HEK293 (cell line): ENCODE results near the gene GAL3ST3.
A peak's percentile ranks its signal among the peaks of the same experiment; 100 is the strongest.

ENCODE experiments used
- CTCF ChIA-PET: fragments of 350-600 bp; formaldehyde crosslinking; extraction: SDS; loops from one replicate; lab custom pipeline; 2021; ENCODE audit warnings: antibody characterized with exemption; lab: Yijun Ruan, JAX
- POLR2A ChIA-PET: fragments of 300-600 bp; formaldehyde crosslinking; extraction: SDS; loops from one replicate; lab custom pipeline; 2020; ENCODE audit warnings: antibody characterized with exemption, inconsistent platforms; lab: Yijun Ruan, JAX
- H3K27ac ChIP-seq: fragments of 200-500 bp; sonication (Bioruptor generic); 2 replicates; pipeline ENCODE4 v1.5.1; 2014; ENCODE audit warnings: low read depth, low read length, control low read depth, inconsistent platforms; ENCODE audit errors: extremely low read depth
- H3K36me3 ChIP-seq, 2 experiments: fragments of 200-500 bp in 1 of 2; sonication (Bioruptor generic) in 1 of 2; 1 replicate in 1 of 2; 2 replicates in 1 of 2; pipeline ENCODE4 v1.5.1; 2014 to 2017; ENCODE audit warnings: inconsistent platforms in 2 of 2, low read length in 2 of 2; ENCODE audit not compliant: control insufficient read depth in 2 of 2, insufficient read depth in 1 of 2
- H3K4me1 ChIP-seq: fragments of 200-500 bp; sonication (Bioruptor generic); 2 replicates; pipeline ENCODE4 v1.5.1; 2014; ENCODE audit warnings: mild to moderate bottlenecking, low read length, inconsistent platforms; ENCODE audit not compliant: control insufficient read depth, insufficient read depth
- H3K4me3 ChIP-seq: 2 replicates; pipeline ENCODE4 v1.5.1; 2011; ENCODE audit warnings: low read depth, mild to moderate bottlenecking, control low read depth, low read length, moderate library complexity
- H3K9me3 ChIP-seq: fragments of 200-500 bp; sonication (Bioruptor generic); 2 replicates; pipeline ENCODE4 v1.5.1; 2014; ENCODE audit warnings: low read depth, low read length, inconsistent platforms; ENCODE audit not compliant: control insufficient read depth, insufficient read depth
- GLIS1 ChIP-seq: fragments of 450-650 bp; formaldehyde crosslinking; IDR thresholded peaks from 2 replicates; pipeline ENCODE4 v1.5.1; 2016; ENCODE audit warnings: missing biosample characterization, missing genetic modification characterization
- GLIS2 ChIP-seq: fragments of 450-650 bp; formaldehyde crosslinking; IDR thresholded peaks from 2 replicates; pipeline ENCODE4 v1.5.1; 2016; ENCODE audit warnings: missing biosample characterization, missing genetic modification characterization
- KLF16 ChIP-seq: fragments of 450-650 bp; formaldehyde crosslinking; IDR thresholded peaks from 2 replicates; pipeline ENCODE4 v1.5.1; 2017; ENCODE audit warnings: missing biosample characterization, missing genetic modification characterization
- KLF9 ChIP-seq: fragments of 450-650 bp; formaldehyde crosslinking; IDR thresholded peaks from 2 replicates; pipeline ENCODE4 v1.5.1; 2016; ENCODE audit warnings: missing biosample characterization, missing genetic modification characterization, low read depth
- MEIS1 ChIP-seq: sonication (generic); formaldehyde crosslinking; IDR thresholded peaks from 2 replicates; pipeline ENCODE4 v1.8.1; 2022; ENCODE audit warnings: missing genetic modification reagents, mild to moderate bottlenecking, borderline replicate concordance
- SCRT1 ChIP-seq: fragments of 450-650 bp; formaldehyde crosslinking; IDR thresholded peaks from 2 replicates; pipeline ENCODE4 v1.5.1; 2016; ENCODE audit warnings: missing biosample characterization, missing genetic modification characterization, borderline replicate concordance
- SCRT2 ChIP-seq: fragments of 450-650 bp; formaldehyde crosslinking; IDR thresholded peaks from 2 replicates; pipeline ENCODE4 v1.5.1; 2016; ENCODE audit warnings: missing biosample characterization, missing genetic modification characterization
- SP3 ChIP-seq: fragments of 450-650 bp; formaldehyde crosslinking; IDR thresholded peaks from 2 replicates; pipeline ENCODE4 v1.5.1; 2016; ENCODE audit warnings: missing biosample characterization, missing genetic modification characterization
- SP7 ChIP-seq: fragments of 450-650 bp; formaldehyde crosslinking; IDR thresholded peaks from 2 replicates; pipeline ENCODE4 v1.5.1; 2016; ENCODE audit warnings: missing biosample characterization, missing genetic modification characterization
- ZBTB17 ChIP-seq: fragments of 450-650 bp; formaldehyde crosslinking; IDR thresholded peaks from 2 replicates; pipeline ENCODE4 v1.5.1; 2016; ENCODE audit warnings: missing biosample characterization, missing genetic modification characterization
- ZEB2 ChIP-seq: fragments of 450-650 bp; formaldehyde crosslinking; IDR thresholded peaks from 2 replicates; pipeline ENCODE4 v1.5.1; 2016; ENCODE audit warnings: missing biosample characterization, missing genetic modification characterization
- ZNF23 ChIP-seq: fragments of 450-650 bp; formaldehyde crosslinking; IDR thresholded peaks from 2 replicates; pipeline ENCODE4 v1.5.1; 2016; ENCODE audit warnings: missing biosample characterization, missing genetic modification characterization, borderline replicate concordance
- ZNF341 ChIP-seq: fragments of 450-650 bp; formaldehyde crosslinking; IDR thresholded peaks from 2 replicates; pipeline ENCODE4; 2016; ENCODE audit warnings: low read depth, missing biosample characterization, missing genetic modification characterization
- ZNF521 ChIP-seq: fragments of 450-650 bp; formaldehyde crosslinking; IDR thresholded peaks from 2 replicates; pipeline ENCODE4 v1.5.1; 2017; ENCODE audit warnings: missing biosample characterization, mild to moderate bottlenecking, missing genetic modification characterization
- ZNF629 ChIP-seq: fragments of 450-650 bp; formaldehyde crosslinking; IDR thresholded peaks from 2 replicates; pipeline ENCODE4 v1.5.1; 2017; ENCODE audit warnings: missing biosample characterization, missing genetic modification characterization
- ZNF654 ChIP-seq: fragments of 450-650 bp; formaldehyde crosslinking; IDR thresholded peaks from 2 replicates; pipeline ENCODE4 v1.5.1; 2016; ENCODE audit warnings: low read depth, missing biosample characterization, missing genetic modification characterization
- ZNF660 ChIP-seq: fragments of 450-650 bp; IDR thresholded peaks from 2 replicates; pipeline ENCODE4 v1.5.1; 2018; ENCODE audit warnings: missing biosample characterization, mild to moderate bottlenecking, missing genetic modification characterization
- TF ChIP-seq, protein P1 (sequence below): fragments of 450-650 bp; formaldehyde crosslinking; IDR thresholded peaks from 2 replicates; pipeline ENCODE4 v1.5.1; 2016; ENCODE audit warnings: missing biosample characterization, missing genetic modification characterization
- TF ChIP-seq, protein P2 (sequence below): fragments of 450-650 bp; formaldehyde crosslinking; IDR thresholded peaks from 2 replicates; pipeline ENCODE4 v1.5.1; 2016; ENCODE audit warnings: missing biosample characterization, missing genetic modification characterization
- TF ChIP-seq, protein P3 (sequence below): fragments of 450-650 bp; formaldehyde crosslinking; IDR thresholded peaks from 2 replicates; pipeline ENCODE4 v1.5.1; 2016; ENCODE audit warnings: missing biosample characterization, missing genetic modification characterization
- TF ChIP-seq, protein P4 (sequence below): fragments of 450-650 bp; formaldehyde crosslinking; IDR thresholded peaks from 2 replicates; pipeline ENCODE4 v1.5.1; 2016; ENCODE audit warnings: missing biosample characterization, missing genetic modification characterization
- TF ChIP-seq, protein P5 (sequence below): fragments of 450-650 bp; IDR thresholded peaks from 2 replicates; pipeline ENCODE4 v1.5.1; 2018; ENCODE audit warnings: missing biosample characterization, mild to moderate bottlenecking, missing genetic modification characterization
- TF ChIP-seq, protein P6 (sequence below): fragments of 450-650 bp; formaldehyde crosslinking; IDR thresholded peaks from 2 replicates; pipeline ENCODE4 v1.5.1; 2016; ENCODE audit warnings: missing biosample characterization, missing genetic modification characterization

GAL3ST3 gene

DNA sequence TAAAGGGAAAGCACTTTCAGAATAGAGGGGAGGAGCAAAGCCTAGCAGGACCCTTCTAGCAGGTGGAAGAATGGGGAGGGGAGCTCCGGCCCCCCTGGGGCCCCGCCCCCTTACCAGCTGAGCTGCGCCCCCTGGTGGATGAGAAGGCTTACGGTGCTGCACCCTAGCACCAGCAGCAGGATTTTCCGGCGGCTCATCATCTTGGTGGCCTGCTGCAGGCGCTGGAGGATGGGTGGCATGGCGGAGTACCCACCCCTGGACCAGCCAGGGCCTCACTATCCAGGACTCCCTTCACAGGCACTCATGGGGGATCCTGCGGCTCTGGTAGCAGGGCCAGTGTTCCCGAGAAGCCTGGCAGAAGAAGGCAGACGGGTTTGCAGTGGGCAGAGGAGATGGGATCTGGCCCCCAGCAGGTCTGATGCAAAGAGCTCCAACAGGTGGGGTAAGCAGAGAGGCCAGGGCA is 3.8 kb downstream of the GAL3ST3 start:
- Histone ChIP-seq H3K36me3 (no peaks in the 10 kb centered on the region), H3K27ac (no peak overlapping the region), H3K4me1 (no peaks in the 10 kb centered on the region), H3K4me3 (no peak overlapping the region), H3K9me3 (no peaks in the 10 kb centered on the region)
- TF ChIP-seq ZNF629 (tag by site-specific recombination), result 0 out of 2 replicates have a peak, but pooled peaks have one; percentile 22
- TF ChIP-seq, protein P1, sequence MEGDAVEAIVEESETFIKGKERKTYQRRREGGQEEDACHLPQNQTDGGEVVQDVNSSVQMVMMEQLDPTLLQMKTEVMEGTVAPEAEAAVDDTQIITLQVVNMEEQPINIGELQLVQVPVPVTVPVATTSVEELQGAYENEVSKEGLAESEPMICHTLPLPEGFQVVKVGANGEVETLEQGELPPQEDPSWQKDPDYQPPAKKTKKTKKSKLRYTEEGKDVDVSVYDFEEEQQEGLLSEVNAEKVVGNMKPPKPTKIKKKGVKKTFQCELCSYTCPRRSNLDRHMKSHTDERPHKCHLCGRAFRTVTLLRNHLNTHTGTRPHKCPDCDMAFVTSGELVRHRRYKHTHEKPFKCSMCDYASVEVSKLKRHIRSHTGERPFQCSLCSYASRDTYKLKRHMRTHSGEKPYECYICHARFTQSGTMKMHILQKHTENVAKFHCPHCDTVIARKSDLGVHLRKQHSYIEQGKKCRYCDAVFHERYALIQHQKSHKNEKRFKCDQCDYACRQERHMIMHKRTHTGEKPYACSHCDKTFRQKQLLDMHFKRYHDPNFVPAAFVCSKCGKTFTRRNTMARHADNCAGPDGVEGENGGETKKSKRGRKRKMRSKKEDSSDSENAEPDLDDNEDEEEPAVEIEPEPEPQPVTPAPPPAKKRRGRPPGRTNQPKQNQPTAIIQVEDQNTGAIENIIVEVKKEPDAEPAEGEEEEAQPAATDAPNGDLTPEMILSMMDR (tag by site-specific recombination), result peak; percentile 78
- TF ChIP-seq, protein P2, sequence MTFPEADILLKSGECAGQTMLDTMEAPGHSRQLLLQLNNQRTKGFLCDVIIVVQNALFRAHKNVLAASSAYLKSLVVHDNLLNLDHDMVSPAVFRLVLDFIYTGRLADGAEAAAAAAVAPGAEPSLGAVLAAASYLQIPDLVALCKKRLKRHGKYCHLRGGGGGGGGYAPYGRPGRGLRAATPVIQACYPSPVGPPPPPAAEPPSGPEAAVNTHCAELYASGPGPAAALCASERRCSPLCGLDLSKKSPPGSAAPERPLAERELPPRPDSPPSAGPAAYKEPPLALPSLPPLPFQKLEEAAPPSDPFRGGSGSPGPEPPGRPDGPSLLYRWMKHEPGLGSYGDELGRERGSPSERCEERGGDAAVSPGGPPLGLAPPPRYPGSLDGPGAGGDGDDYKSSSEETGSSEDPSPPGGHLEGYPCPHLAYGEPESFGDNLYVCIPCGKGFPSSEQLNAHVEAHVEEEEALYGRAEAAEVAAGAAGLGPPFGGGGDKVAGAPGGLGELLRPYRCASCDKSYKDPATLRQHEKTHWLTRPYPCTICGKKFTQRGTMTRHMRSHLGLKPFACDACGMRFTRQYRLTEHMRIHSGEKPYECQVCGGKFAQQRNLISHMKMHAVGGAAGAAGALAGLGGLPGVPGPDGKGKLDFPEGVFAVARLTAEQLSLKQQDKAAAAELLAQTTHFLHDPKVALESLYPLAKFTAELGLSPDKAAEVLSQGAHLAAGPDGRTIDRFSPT, result 0 out of 2 replicates have a peak, but pooled peaks have one; percentile 16
- TF ChIP-seq SP3, result peak; percentile 78
- TF ChIP-seq, protein P3, sequence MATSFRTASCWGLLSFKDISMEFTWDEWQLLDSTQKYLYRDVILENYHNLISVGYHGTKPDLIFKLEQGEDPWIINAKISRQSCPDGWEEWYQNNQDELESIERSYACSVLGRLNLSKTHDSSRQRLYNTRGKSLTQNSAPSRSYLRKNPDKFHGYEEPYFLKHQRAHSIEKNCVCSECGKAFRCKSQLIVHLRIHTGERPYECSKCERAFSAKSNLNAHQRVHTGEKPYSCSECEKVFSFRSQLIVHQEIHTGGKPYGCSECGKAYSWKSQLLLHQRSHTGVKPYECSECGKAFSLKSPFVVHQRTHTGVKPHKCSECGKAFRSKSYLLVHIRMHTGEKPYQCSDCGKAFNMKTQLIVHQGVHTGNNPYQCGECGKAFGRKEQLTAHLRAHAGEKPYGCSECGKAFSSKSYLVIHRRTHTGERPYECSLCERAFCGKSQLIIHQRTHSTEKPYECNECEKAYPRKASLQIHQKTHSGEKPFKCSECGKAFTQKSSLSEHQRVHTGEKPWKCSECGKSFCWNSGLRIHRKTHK, result no peak
- 0 out of 2 replicates have a peak, but pooled peaks have one; percentile 14 for TF ChIP-seq ZEB2 (tag by site-specific recombination)
- TF ChIP-seq ZNF660 (tag by site-specific recombination), result 0 out of 2 replicates have a peak, but pooled peaks have one; percentile 24
- TF ChIP-seq SP7 (tag by site-specific recombination), result 0 out of 2 replicates have a peak, but pooled peaks have one; percentile 13
- TF ChIP-seq MEIS1 (CRISPR knock-in tag), result no peak
- peak; percentile 37; the same call in 1 of the 2 replicates for TF ChIP-seq GLIS1
- TF ChIP-seq, protein P4, sequence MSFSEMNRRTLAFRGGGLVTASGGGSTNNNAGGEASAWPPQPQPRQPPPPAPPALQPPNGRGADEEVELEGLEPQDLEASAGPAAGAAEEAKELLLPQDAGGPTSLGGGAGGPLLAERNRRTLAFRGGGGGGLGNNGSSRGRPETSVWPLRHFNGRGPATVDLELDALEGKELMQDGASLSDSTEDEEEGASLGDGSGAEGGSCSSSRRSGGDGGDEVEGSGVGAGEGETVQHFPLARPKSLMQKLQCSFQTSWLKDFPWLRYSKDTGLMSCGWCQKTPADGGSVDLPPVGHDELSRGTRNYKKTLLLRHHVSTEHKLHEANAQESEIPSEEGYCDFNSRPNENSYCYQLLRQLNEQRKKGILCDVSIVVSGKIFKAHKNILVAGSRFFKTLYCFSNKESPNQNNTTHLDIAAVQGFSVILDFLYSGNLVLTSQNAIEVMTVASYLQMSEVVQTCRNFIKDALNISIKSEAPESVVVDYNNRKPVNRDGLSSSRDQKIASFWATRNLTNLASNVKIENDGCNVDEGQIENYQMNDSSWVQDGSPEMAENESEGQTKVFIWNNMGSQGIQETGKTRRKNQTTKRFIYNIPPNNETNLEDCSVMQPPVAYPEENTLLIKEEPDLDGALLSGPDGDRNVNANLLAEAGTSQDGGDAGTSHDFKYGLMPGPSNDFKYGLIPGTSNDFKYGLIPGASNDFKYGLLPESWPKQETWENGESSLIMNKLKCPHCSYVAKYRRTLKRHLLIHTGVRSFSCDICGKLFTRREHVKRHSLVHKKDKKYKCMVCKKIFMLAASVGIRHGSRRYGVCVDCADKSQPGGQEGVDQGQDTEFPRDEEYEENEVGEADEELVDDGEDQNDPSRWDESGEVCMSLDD, result peak; percentile 74; the same call in 1 of the 2 replicates
- peak; percentile 83 for TF ChIP-seq SCRT1
- TF ChIP-seq KLF9 (tag by site-specific recombination), result peak; percentile 92
- TF ChIP-seq GLIS2 (tag by site-specific recombination), result peak; percentile 71
- TF ChIP-seq ZNF341 (tag by site-specific recombination), result 0 out of 2 replicates have a peak, but pooled peaks have one; percentile 8
- TF ChIP-seq SCRT2 (tag by site-specific recombination), result peak; percentile 95
- TF ChIP-seq ZNF654 (tag by site-specific recombination), result peak; percentile 28
- TF ChIP-seq ZBTB17, result peak; percentile 54
- TF ChIP-seq KLF16 (tag by site-specific recombination), result peak; percentile 73
- TF ChIP-seq ZNF23 (tag by site-specific recombination), result no peak
- TF ChIP-seq, protein P5, sequence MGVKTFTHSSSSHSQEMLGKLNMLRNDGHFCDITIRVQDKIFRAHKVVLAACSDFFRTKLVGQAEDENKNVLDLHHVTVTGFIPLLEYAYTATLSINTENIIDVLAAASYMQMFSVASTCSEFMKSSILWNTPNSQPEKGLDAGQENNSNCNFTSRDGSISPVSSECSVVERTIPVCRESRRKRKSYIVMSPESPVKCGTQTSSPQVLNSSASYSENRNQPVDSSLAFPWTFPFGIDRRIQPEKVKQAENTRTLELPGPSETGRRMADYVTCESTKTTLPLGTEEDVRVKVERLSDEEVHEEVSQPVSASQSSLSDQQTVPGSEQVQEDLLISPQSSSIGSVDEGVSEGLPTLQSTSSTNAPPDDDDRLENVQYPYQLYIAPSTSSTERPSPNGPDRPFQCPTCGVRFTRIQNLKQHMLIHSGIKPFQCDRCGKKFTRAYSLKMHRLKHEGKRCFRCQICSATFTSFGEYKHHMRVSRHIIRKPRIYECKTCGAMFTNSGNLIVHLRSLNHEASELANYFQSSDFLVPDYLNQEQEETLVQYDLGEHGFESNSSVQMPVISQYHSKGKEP (tag by site-specific recombination), result no peak
- TF ChIP-seq ZNF521 (tag by site-specific recombination), result no peak
- TF ChIP-seq, protein P6, sequence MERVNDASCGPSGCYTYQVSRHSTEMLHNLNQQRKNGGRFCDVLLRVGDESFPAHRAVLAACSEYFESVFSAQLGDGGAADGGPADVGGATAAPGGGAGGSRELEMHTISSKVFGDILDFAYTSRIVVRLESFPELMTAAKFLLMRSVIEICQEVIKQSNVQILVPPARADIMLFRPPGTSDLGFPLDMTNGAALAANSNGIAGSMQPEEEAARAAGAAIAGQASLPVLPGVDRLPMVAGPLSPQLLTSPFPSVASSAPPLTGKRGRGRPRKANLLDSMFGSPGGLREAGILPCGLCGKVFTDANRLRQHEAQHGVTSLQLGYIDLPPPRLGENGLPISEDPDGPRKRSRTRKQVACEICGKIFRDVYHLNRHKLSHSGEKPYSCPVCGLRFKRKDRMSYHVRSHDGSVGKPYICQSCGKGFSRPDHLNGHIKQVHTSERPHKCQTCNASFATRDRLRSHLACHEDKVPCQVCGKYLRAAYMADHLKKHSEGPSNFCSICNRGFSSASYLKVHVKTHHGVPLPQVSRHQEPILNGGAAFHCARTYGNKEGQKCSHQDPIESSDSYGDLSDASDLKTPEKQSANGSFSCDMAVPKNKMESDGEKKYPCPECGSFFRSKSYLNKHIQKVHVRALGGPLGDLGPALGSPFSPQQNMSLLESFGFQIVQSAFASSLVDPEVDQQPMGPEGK (tag by site-specific recombination), result peak; percentile 92
- CTCF ChIA-PET, result interaction anchor here (0.6 to 5.3 kb wide), 46 partner anchors 9 to 1742 kb away, joined by 3 to 49 read pairs (median 4); partner anchors contain the start of genes BANF1, CATSPER1, CST6 and EIF1AD
- POLR2A ChIA-PET, result interaction anchor here (0.6 to 1.3 kb wide), 5 partner anchors 10 to 43 kb away, joined by 3 to 4 read pairs (median 4); partner anchors contain the start of genes BANF1 and EIF1AD
